ENCODE measurements around the gene PRIMA1. TPM values are rescaled to one million over a fixed set of nuclear protein-coding genes. Genes with fewer than 3 reads are reported as not detected.

Gene PRIMA1
- total and polyA plus RNA-seq, 9 of the 15 experiments (the other 6 are each of a cell fraction or from before 2014, with no cell fraction given): not detected

DNA sequence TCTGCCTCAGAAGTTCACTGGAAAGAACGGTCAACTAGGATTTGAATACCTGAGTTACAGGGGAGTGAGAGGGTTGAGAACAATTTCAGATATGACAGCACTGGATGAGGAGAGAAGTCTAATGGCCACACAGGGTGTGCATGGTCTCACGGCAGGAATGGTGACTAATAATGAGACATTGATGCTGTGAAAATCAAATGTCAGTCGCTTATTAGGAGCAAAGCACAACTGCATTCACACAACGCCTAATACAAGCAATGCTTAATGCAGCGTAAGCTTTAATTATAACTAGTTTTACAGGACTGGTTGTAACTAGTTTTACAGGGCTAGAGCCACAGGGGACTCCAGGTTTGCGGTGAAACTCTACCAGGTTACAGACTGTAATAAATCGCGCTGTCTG lies 23.4 kb upstream of the PRIMA1 start:
- ChIA-PET POLR2A (no interaction called here), CTCF (ENCODE audit: low intra/inter-chr PET ratio) (no interaction called here)
- Histone ChIP-seq H3K79me2 (ENCODE audit: control insufficient read depth, insufficient read depth, low read length) (no peaks in the 10 kb centered on the region), H3K27ac (ENCODE audit: extremely low read depth, low read depth, low read length) (no peak overlapping the region), H2AFZ (ENCODE audit: low read depth, low read length) (no peak overlapping the region), H3K9ac (ENCODE audit: insufficient read depth in 1 of 2, low read depth in 2 of 2, low read length in 2 of 2) (no peak overlapping the region), H3K9me1 (ENCODE audit: control insufficient read depth, insufficient read depth, low read length) (no peaks in the 10 kb centered on the region), H3K4me2 (ENCODE audit: insufficient read depth, low read length) (no peak overlapping the region), H4K20me1 (replicated peaks; ENCODE audit: control insufficient read depth, insufficient read depth, low read length) (no peaks in the 10 kb centered on the region), H3K4me1 (replicated peaks in 1 of 2; ENCODE audit: control insufficient read depth in 2 of 2, insufficient read depth in 2 of 2, low read length in 2 of 2) (no peaks in the 10 kb centered on the region; a peak in 1 of 5 replicates), H3K9me3 (replicated peaks; ENCODE audit: control insufficient read depth, insufficient read depth, low read depth, low read length) (no peaks in the 10 kb centered on the region), H3K4me3 (no peak overlapping the region), H3K27me3 (ENCODE audit: control insufficient read depth in 2 of 2, insufficient read depth in 2 of 2, low read length in 2 of 2) (no peaks in the 10 kb centered on the region), H3K36me3 (ENCODE audit: control insufficient read depth, insufficient read depth, low read length) (no peaks in the 10 kb centered on the region)
- FAIRE-seq (no peak), ATAC-seq (no peak), DNase-seq (ENCODE audit: extremely low read depth in 1 of 4, low spot score in 3 of 4) (no peak)
- intact Hi-C loops (cut with micrococcal nuclease) (no loop called here), in situ Hi-C loops (cut with MboI) (no loop called here)
- no peak for TF ChIP-seq ZNF140 (CRISPR knock-in tag; IDR thresholded peaks at IDR 0.05)
- WGBS (ENCODE audit: insufficient coverage, low coverage, missing lambda C conversion rate): 0% methylated on average over 8 of the region's 8 CpGs
- BruUV-seq (replicated peaks): no TSS peak

DNA sequence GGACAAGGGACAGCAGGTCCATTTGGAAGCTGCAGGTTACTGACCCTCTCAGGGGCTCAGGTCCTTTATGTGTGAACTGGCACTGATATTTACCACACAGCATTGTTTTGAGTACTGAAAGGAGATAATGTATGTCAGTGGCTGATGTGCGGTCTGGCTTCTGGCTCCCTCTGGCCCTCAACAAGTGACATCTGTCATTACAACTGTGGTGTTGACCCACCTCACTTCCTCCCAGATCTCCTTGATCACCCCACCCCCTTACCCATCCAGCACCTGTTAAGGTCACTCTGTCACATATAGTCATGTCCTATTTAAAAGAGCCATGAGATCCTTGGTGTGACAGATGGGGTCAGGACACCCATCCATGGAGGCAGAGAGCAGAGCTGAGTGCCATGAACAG lies 22.7 kb upstream of the PRIMA1 start:
- Histone ChIP-seq H3K9me3 (replicated peaks; ENCODE audit: control insufficient read depth, insufficient read depth, low read depth, low read length) (no peaks in the 10 kb centered on the region), H3K27me3 (ENCODE audit: control insufficient read depth in 2 of 2, insufficient read depth in 2 of 2, low read length in 2 of 2) (no peaks in the 10 kb centered on the region), H3K79me2 (ENCODE audit: control insufficient read depth, insufficient read depth, low read length) (no peaks in the 10 kb centered on the region), H4K20me1 (replicated peaks; ENCODE audit: control insufficient read depth, insufficient read depth, low read length) (no peaks in the 10 kb centered on the region), H3K9me1 (ENCODE audit: control insufficient read depth, insufficient read depth, low read length) (no peaks in the 10 kb centered on the region), H3K36me3 (ENCODE audit: control insufficient read depth, insufficient read depth, low read length) (no peaks in the 10 kb centered on the region), H3K4me2 (ENCODE audit: insufficient read depth, low read length) (no peak overlapping the region), H3K27ac (ENCODE audit: extremely low read depth, low read depth, low read length) (no peak overlapping the region), H2AFZ (ENCODE audit: low read depth, low read length) (no peak overlapping the region), H3K9ac (ENCODE audit: insufficient read depth in 1 of 2, low read depth in 2 of 2, low read length in 2 of 2) (no peak overlapping the region), H3K4me1 (replicated peaks in 1 of 2; ENCODE audit: control insufficient read depth in 2 of 2, insufficient read depth in 2 of 2, low read length in 2 of 2) (no peaks in the 10 kb centered on the region; a peak in 1 of 5 replicates), H3K4me3 (no peak overlapping the region)
- ATAC-seq (no peak), DNase-seq (ENCODE audit: extremely low read depth in 1 of 4, low spot score in 3 of 4) (no peak), FAIRE-seq (no peak)
- BruUV-seq (replicated peaks): no TSS peak
- CTCF ChIA-PET (ENCODE audit: low intra/inter-chr PET ratio): no interaction called here
- in situ Hi-C loops (cut with MboI): no loop called here
- POLR2A ChIA-PET: interaction anchor here (0.5 kb wide), 1 partner anchor 12 kb away, joined by 3 read pairs; no protein-coding TSS in a partner anchor
- intact Hi-C loops (cut with micrococcal nuclease): no loop called here
- WGBS (ENCODE audit: insufficient coverage, low coverage, missing lambda C conversion rate): 29% methylated on average over 1 of the region's 1 CpG
- TF ChIP-seq ELF1 (tag; IDR thresholded peaks at IDR 0.05) (no peak), ZNF253 (CRISPR knock-in tag; conservative IDR thresholded peaks at IDR 0.05) (no peak), NCOA6 (IDR thresholded peaks at IDR 0.05) (no peak), POLR3G (IDR thresholded peaks at IDR 0.05; ENCODE audit: extremely low read depth, insufficient read length, insufficient replicate concordance) (no peak), XRCC3 (IDR thresholded peaks at IDR 0.05) (no peak), SAFB (IDR thresholded peaks at IDR 0.05; ENCODE audit: borderline replicate concordance, low read depth, low read length) (no peak), RBFOX2 (IDR thresholded peaks at IDR 0.05; ENCODE audit: low read depth, low read length) (no peak), TRIM28 (IDR thresholded peaks at IDR 0.05) (no peak), HDAC8 (tag; IDR thresholded peaks at IDR 0.05) (no peak), FOXP1 (CRISPR knock-in tag; IDR thresholded peaks at IDR 0.05) (no peak)
- TF ChIP-seq, protein P1, sequence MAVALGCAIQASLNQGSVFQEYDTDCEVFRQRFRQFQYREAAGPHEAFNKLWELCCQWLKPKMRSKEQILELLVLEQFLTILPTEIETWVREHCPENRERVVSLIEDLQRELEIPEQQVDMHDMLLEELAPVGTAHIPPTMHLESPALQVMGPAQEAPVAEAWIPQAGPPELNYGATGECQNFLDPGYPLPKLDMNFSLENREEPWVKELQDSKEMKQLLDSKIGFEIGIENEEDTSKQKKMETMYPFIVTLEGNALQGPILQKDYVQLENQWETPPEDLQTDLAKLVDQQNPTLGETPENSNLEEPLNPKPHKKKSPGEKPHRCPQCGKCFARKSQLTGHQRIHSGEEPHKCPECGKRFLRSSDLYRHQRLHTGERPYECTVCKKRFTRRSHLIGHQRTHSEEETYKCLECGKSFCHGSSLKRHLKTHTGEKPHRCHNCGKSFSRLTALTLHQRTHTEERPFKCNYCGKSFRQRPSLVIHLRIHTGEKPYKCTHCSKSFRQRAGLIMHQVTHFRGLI (CRISPR knock-in tag; IDR thresholded peaks at IDR 0.05): no peak
- TF ChIP-seq, protein P2, sequence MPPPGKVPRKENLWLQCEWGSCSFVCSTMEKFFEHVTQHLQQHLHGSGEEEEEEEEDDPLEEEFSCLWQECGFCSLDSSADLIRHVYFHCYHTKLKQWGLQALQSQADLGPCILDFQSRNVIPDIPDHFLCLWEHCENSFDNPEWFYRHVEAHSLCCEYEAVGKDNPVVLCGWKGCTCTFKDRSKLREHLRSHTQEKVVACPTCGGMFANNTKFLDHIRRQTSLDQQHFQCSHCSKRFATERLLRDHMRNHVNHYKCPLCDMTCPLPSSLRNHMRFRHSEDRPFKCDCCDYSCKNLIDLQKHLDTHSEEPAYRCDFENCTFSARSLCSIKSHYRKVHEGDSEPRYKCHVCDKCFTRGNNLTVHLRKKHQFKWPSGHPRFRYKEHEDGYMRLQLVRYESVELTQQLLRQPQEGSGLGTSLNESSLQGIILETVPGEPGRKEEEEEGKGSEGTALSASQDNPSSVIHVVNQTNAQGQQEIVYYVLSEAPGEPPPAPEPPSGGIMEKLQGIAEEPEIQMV (tag; conservative IDR thresholded peaks at IDR 0.05; ENCODE audit: low read depth): no peak
